GM18505 (cell line): ENCODE data around the gene TMEM120A.

ENCODE experiments used
- ATAC-seq: cut with Tn5 transposase; IDR thresholded peaks from one replicate; pipeline ENCODE4 v1.9.1; 2021; ENCODE audit not compliant: unreplicated experiment
- POLR2A ChIP-seq: IDR thresholded peaks from 4 replicates; pipeline ENCODE4 v1.6.1; 2011; ENCODE audit warnings: borderline replicate concordance; ENCODE audit not compliant: insufficient read depth, insufficient read length; ENCODE audit errors: extremely low read depth

The TMEM120A gene

GRCh38 chr7:76003351-76003750, 9.0 kb upstream of the TMEM120A start:
- no peak for TF ChIP-seq POLR2A
- no peak for ATAC-seq

- ATAC-seq: no peak
- TF ChIP-seq POLR2A: no peak
Measured at GRCh38 chr7:76002822-76003221, 8.4 kb upstream of the TMEM120A start.

DNA sequence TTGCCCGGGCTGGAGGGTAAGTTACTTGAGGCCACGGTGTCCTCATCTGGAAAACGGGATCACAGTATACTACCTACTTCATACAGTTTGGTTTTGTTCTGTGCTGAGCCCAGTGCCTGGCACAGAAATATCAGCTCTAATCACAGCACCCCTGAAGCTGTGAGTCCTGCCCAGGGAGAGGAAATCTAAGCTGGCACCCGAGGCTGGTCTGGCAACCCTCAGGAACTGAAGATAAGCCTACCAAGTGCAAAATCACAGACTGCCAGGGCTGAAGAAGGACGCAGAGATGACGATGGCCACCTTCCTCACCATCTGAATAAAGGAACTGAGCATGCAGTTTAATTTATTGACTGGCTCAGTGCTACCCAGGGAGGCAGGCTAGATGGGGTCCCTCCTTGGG, 7.7 kb upstream of the TMEM120A start:
- TF ChIP-seq POLR2A: no peak
- ATAC-seq: no peak

DNA sequence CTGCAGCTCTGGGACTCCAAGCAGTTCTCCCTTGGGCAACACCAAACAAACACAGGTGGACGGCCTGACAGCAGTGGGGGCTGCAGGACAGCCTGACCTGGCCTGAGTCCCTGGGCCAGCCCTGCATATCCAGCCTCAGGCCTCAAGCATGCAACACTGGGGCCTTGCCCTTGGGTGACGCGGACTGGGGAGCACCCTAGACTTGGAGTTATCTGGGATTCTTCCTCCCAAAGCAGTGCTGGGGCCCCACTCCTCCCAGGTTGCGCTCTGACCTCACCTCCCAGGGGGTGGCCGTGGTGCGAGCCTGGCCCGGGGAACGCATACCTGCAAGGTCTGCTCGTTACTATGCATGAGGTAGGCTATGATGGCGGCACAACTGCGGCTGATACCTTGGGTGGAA, 6.2 kb upstream of the TMEM120A start:
- ATAC-seq: no peak
- no peak for TF ChIP-seq POLR2A

DNA sequence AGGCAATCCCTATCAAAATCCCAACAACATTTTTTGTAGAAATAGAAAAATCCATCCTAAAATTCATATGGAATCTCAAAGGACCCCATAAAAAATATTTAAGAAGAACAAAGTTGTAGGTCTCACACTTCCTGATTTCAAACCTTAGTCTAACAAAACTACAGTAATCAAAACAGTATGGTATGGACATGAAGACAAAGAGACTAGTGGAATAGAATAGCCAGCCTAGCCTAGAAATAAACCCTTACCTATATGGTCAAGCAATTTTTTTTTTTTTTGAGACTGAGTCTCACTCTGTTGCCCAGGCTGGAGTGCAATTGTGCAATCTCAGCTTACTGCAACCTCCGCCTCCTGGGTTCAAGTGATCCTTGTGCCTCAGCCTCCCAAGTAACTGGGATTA, 3.6 kb upstream of the TMEM120A start:
- no peak for ATAC-seq
- TF ChIP-seq POLR2A: no peak

DNA sequence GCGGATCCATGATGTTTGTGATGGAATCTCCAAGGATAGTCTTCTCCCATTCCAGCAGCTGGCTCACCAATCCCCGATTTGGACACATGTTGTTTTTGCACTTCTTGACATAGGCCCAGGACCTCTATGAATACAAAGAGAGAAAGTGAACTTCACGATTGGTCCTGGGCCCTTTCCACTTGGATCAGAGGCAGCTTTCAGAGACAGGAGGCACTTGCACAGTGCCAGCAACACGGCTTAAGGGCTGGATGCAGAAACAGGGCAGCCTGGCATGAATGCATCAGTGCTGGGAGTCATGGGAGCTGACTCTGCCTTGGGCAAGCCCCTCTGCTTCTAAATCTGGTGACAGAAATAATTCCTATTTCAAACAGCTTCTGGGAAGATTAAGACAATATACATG, 2.1 kb upstream of the TMEM120A start:
- ATAC-seq: no peak
- TF ChIP-seq POLR2A: no peak

DNA sequence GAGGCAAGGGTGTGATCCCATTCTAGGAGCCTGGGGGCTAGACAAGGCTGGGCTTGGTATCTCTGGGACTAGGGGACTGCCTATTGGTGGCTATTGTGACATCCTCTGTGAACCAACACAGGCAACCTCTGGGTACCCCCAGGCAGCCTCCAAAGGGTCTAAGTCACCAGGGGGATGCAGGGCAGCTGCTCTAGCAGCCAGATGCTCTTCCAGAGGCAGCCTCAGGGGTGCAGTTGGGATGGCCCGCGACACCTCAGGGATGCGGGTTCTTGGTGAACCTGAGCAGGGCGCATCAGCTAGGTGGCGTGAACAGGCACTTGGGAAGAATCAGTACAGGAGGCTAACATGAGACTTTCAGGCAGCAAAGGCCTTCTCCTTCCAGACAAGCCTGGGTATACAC, 1.6 kb upstream of the TMEM120A start:
- no peak for ATAC-seq
- TF ChIP-seq POLR2A: no peak

- no peak for TF ChIP-seq POLR2A
- no peak for ATAC-seq
Measured at GRCh38 chr7:75995052-75995471, 667 bp upstream of the TMEM120A start.

DNA sequence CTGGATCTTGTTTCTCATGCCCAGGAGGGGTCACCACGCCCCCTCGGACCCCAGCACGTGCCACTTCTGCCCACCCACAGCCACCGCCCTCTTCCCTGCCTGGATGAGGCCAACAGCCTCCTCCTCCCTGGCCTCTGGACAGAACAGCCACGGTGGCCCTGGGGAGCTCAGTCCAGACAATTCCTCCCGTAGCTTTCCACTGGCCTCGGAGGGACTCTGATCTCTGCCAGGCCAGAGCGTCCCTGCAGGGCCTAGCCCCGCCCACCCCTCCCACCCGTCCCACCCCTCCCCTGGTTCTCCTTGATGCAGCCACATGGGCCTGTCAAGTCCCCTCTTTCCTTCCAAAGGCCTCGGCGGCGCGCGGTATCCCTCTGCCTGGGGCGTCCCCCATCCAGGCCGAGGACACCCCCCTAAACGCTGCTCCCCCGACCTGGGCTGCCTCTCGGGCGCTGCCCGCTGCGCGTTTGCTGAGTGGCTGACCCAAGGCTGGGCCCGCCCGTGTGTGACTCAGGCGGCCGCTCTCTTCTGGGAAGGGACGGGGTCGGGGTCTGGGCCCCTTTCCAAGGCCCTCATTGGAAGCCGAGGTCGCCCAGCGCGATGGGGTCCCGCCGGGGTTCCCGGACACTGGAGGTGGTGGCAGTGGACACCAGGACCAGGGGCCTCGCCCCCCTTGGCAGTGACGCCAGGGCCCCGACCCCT, 557 bp downstream of the TMEM120A start:
- no peak for TF ChIP-seq POLR2A
- peak; percentile 13 for ATAC-seq

DNA sequence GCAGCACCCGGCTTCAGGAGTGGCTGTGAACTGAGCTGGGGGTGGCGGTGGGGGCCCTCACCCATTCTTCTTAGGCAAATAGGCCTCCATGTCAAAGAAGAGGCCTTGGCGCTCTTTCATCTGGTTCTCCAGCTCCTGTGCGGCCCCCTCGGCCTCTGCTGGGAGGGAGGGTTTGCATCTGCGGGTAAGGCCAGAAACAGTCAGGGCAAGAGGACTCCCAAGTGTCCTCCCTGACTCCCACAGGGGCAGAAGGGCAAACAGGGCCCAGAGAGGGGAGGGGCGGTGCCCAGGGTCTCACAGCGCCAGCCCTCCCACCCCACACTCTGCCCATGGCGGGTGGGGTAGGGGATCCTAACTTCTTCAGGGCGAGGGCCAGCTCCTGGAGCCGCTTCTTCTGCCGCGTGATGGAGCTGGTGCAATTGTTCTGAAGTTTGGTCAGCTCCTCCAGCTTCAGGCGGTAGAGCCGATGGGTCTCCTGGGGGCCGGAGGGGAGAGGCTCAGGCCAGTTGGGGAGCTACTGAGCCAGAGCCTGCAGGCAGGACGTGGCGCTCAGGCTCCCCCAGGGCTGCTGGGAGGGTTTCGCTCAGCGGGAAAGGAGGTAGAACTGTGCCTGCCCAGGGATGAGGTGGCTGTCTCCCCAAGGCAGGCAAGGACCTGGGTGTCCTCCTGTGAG, 2.2 kb downstream of the TMEM120A start:
- TF ChIP-seq POLR2A: no peak
- ATAC-seq: no peak

GRCh38 chr7:75991531-75992082, 2.8 kb downstream of the TMEM120A start:
- TF ChIP-seq POLR2A: no peak
- ATAC-seq: no peak

GRCh38 chr7:75989500-75990388, 4.7 kb downstream of the TMEM120A start:
- ATAC-seq: no peak
- TF ChIP-seq POLR2A: no peak
